Natural killer cell (primary cell): ENCODE data around the gene ZXDC. TPM values are rescaled to one million over a fixed set of nuclear protein-coding genes. Genes with fewer than 3 reads are reported as not detected.

Source experiments
- ATAC-seq, 3 donors: fragments of 150-1000 bp in 2 of 3; fragments of 200-7000 bp in 1 of 3; cut with Tn5 transposase; 1 replicate in 1 of 3; 2 replicates in 2 of 3; pipeline ENCODE4 v1.10.0; 2021; ENCODE audit warnings: mild to moderate bottlenecking in 2 of 3, moderate library complexity in 2 of 3
- DNase-seq, 2 donors: peaks; one replicate each; pipeline versions ENCODE4 v3.0.0 to v3.0.0-alpha.2; 2013 to 2021; ENCODE audit warnings: mixed read lengths in 1 of 2
- H3K27ac ChIP-seq: one replicate; pipeline ENCODE4 v1.5.1; 2013; ENCODE audit warnings: mild to moderate bottlenecking, low read length
- H3K27me3 ChIP-seq: one replicate; pipeline ENCODE4 v1.6.1; 2013; ENCODE audit warnings: low read length; ENCODE audit not compliant: control insufficient read depth, insufficient read depth
- H3K36me3 ChIP-seq: one replicate; pipeline ENCODE4 v1.6.1; 2013; ENCODE audit warnings: low read length; ENCODE audit not compliant: control insufficient read depth, insufficient read depth
- H3K4me1 ChIP-seq: one replicate; pipeline ENCODE4 v1.6.1; 2013; ENCODE audit warnings: low read length; ENCODE audit not compliant: control insufficient read depth, insufficient read depth
- H3K4me3 ChIP-seq: one replicate; pipeline ENCODE4 v1.5.1; 2013; ENCODE audit warnings: low read length
- H3K9me3 ChIP-seq: one replicate; pipeline ENCODE4 v1.6.1; 2013; ENCODE audit warnings: low read length; ENCODE audit not compliant: control insufficient read depth, insufficient read depth
- H3K27ac Mint-ChIP-seq, 2 donors: one replicate each; pipeline ENCODE4 v1.8.0; 2022; ENCODE audit warnings: mild to moderate bottlenecking in 2 of 2, mixed read lengths in 2 of 2, moderate library complexity in 1 of 2
- H3K27me3 Mint-ChIP-seq, 2 donors: one replicate each; pipeline ENCODE4 v1.8.0; 2022; ENCODE audit warnings: low read depth in 2 of 2, mixed read lengths in 2 of 2
- H3K36me3 Mint-ChIP-seq: one replicate; pipeline ENCODE4 v1.8.0; 2022; ENCODE audit warnings: mixed read lengths
- H3K4me1 Mint-ChIP-seq, 2 donors: one replicate each; pipeline ENCODE4 v1.8.0; 2022; ENCODE audit warnings: mixed read lengths in 2 of 2
- H3K4me3 Mint-ChIP-seq: one replicate; pipeline ENCODE4 v1.8.0; 2022; ENCODE audit warnings: mild to moderate bottlenecking, moderate library complexity, mixed read lengths
- H3K9me3 Mint-ChIP-seq, 2 donors: one replicate each; pipeline ENCODE4 v1.8.0; 2022; ENCODE audit warnings: mixed read lengths in 2 of 2
- WGBS: methylation state at CpG from one replicate; pipeline ENCODE4 v1.1.7; 2013; ENCODE audit warnings: missing lambda C conversion rate; ENCODE audit not compliant: insufficient coverage; 5-methylcytosine and 5-hydroxymethylcytosine counted together
- intact Hi-C: fragments of 100-400 bp; cut with micrococcal nuclease; formaldehyde crosslinking; loops from one replicate; pipeline ENCODE4 v1.14.2; 2022
- total RNA-seq, 4 donors: library from RNA; stranded (reverse); fragments of 120-200 nt in 1 of 4; gene quantifications; one replicate each; pipeline versions ENCODE4 v1.2.3 to v1.2.4, GENCODE V29; 2013 to 2022
- TF ChIP-seq, protein P1 (sequence below): fragments of 200-600 bp; IDR thresholded peaks from one replicate; pipeline ENCODE4 v1.8.0; 2022; ENCODE audit warnings: antibody characterized with exemption

The ZXDC gene
- total RNA-seq, 3 donors from 2014 or later (not counting 1 experiment from before 2014, with no cell fraction given) = 56.1 to 70.2 (median 68.4) TPM

DNA sequence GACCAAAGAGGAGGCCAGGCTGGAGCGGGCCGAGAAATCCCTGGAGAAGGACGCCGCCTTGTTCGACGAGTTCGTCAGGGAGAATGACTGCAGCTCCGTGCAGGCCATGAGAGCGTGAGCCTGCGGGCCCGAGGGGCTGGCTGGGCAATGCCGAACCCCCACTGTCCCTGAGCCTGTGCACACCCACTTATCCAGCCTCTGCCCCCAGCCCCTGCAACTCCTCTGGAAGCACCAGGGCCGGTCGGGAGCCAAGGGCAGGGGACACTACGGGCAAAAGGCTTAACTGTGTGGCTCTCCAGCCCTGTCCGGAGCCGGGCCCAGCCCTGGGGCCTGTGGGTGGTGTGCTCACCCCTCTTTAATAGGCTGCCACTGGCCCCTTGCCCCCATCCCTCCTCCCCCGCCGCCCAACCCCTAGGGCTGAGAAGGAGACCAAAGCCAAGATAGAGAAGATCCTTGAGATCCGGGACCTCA lies 57.0 kb downstream of the ZXDC start:
- ATAC-seq = no peak
- Histone ChIP-seq H3K4me3 (no peak overlapping the region), H3K4me1 (no peaks in the 10 kb centered on the region), H3K36me3 (no peaks in the 10 kb centered on the region), H3K27ac (no peak overlapping the region), H3K27me3 (no peaks in the 10 kb centered on the region), H3K9me3 (no peaks in the 10 kb centered on the region)
- H3K4me3 Mint-ChIP-seq = no peak overlapping the region
- peaks cover 0 to 5% of the 10 kb centered on the region in 2 donors for H3K4me1 Mint-ChIP-seq
- no peaks in the 10 kb centered on the region for H3K9me3 Mint-ChIP-seq
- H3K27ac Mint-ChIP-seq = no peak overlapping the region
- no peaks in the 10 kb centered on the region for H3K36me3 Mint-ChIP-seq
- TF ChIP-seq, protein P1, sequence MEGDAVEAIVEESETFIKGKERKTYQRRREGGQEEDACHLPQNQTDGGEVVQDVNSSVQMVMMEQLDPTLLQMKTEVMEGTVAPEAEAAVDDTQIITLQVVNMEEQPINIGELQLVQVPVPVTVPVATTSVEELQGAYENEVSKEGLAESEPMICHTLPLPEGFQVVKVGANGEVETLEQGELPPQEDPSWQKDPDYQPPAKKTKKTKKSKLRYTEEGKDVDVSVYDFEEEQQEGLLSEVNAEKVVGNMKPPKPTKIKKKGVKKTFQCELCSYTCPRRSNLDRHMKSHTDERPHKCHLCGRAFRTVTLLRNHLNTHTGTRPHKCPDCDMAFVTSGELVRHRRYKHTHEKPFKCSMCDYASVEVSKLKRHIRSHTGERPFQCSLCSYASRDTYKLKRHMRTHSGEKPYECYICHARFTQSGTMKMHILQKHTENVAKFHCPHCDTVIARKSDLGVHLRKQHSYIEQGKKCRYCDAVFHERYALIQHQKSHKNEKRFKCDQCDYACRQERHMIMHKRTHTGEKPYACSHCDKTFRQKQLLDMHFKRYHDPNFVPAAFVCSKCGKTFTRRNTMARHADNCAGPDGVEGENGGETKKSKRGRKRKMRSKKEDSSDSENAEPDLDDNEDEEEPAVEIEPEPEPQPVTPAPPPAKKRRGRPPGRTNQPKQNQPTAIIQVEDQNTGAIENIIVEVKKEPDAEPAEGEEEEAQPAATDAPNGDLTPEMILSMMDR = no peak
- 95% methylated on average over 18 of the region's 20 CpGs for WGBS
- intact Hi-C loops = no loop called here
- DNase-seq = no peak
- no peaks in the 10 kb centered on the region for H3K27me3 Mint-ChIP-seq

DNA sequence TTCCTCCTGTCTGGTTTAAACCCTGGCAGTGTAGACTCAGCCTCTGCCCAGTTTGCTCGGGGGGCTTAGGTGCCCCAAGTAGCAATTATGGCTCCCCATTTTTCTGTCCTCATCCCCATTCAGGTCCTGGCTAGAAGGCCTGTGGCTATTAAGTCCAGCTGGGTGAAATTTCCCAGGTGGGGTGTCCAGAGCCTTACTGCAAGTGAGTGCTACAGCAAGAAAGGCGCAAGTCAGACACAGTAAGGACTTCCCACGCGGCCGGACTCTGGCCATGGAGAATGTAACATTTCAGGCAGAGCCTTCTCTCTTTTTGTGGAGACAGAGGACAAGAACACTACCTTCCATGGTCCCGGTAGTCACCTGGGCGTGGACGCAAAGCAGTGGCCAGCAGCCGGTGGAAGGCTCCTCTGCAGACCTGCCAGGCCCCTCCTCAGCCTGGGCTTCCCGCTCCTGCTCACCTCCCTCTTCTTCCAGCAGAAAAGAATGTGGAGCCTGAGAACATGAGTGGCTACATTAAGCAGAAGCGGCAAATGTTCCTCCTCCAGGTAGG lies 57.6 kb downstream of the ZXDC start:
- H3K9me3 ChIP-seq = no peaks in the 10 kb centered on the region
- TF ChIP-seq, protein P1 = no peak
- no peak for ATAC-seq
- DNase-seq = no peak
- no peak overlapping the region for H3K4me3 ChIP-seq
- H3K27ac ChIP-seq = no peak overlapping the region
- Mint-ChIP-seq H3K27ac (no peak overlapping the region), H3K4me1 (peaks cover 0 to 5% of the 10 kb centered on the region in 2 donors), H3K4me3 (no peak overlapping the region), H3K27me3 (no peaks in the 10 kb centered on the region), H3K9me3 (no peaks in the 10 kb centered on the region), H3K36me3 (no peaks in the 10 kb centered on the region)
- no peaks in the 10 kb centered on the region for H3K4me1 ChIP-seq
- intact Hi-C loops = no loop called here
- H3K27me3 ChIP-seq = no peaks in the 10 kb centered on the region
- H3K36me3 ChIP-seq = no peaks in the 10 kb centered on the region
- 92% methylated on average over 11 of the region's 11 CpGs for WGBS

DNA sequence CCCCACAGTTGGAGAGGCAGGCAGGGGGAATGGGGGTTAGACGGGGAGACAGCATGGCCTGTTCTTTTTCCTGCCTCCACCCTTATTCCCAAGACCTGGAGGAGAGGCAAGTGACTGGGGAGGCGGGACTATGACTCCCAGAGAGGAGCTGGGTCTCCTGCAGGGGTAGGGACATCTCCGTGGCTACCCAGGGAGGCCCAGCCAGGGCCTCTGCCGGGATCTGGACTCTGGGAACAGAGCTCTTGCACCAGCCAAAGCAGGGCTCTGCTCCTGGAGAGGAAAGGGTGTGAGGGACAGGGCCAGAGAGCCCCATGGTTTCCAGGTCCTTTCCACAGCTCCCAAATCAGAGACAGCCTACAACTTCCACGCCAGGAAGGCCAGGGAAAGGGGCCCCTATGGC lies 58.2 kb downstream of the ZXDC start:
- no peaks in the 10 kb centered on the region for H3K36me3 Mint-ChIP-seq
- Histone ChIP-seq H3K4me3 (no peak overlapping the region), H3K27ac (no peak overlapping the region), H3K9me3 (no peaks in the 10 kb centered on the region), H3K4me1 (no peaks in the 10 kb centered on the region), H3K36me3 (no peaks in the 10 kb centered on the region), H3K27me3 (no peaks in the 10 kb centered on the region)
- no peaks in the 10 kb centered on the region for H3K9me3 Mint-ChIP-seq
- peaks cover 0 to 5% of the 10 kb centered on the region in 2 donors for H3K4me1 Mint-ChIP-seq
- TF ChIP-seq, protein P1 = no peak
- intact Hi-C loops = no loop called here
- peaks cover under 1 to 3% of the 10 kb centered on the region in 2 donors for H3K27me3 Mint-ChIP-seq
- no peak overlapping the region for H3K4me3 Mint-ChIP-seq
- H3K27ac Mint-ChIP-seq = no peak overlapping the region
- ATAC-seq (no peak), DNase-seq (no peak)
- WGBS = 73% methylated on average over 4 of the region's 5 CpGs

DNA sequence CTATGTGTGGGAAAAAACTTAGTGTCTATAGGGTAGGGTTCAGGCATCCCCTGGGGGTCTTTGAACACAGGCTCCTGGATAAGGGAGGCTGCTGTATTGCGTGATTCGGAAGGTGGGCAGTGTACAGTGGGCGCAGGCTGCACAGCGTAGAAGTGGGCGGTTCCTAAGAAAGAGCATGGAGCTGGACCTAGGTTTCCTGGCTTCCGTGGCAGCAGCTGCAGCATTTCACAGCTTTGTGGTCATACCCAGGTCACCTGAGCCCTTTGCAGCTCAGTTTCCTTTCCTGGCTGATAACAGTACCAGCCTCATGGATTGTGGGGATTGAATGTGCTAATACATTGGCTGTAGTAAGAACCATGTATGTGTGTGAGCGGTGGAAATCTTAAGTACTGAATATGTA lies 58.7 kb downstream of the ZXDC start:
- intact Hi-C loops = no loop called here
- Histone ChIP-seq H3K27ac (no peak overlapping the region), H3K9me3 (no peaks in the 10 kb centered on the region), H3K4me3 (no peak overlapping the region), H3K36me3 (no peaks in the 10 kb centered on the region), H3K4me1 (no peaks in the 10 kb centered on the region), H3K27me3 (peaks cover 2% of the 10 kb centered on the region)
- no peak for DNase-seq
- H3K36me3 Mint-ChIP-seq = no peaks in the 10 kb centered on the region
- WGBS = 79% methylated on average over 6 of the region's 7 CpGs
- TF ChIP-seq, protein P1 = no peak
- peaks cover 0 to 5% of the 10 kb centered on the region in 2 donors for H3K4me1 Mint-ChIP-seq
- no peak overlapping the region for H3K27ac Mint-ChIP-seq
- no peaks in the 10 kb centered on the region for H3K9me3 Mint-ChIP-seq
- H3K27me3 Mint-ChIP-seq = peaks cover 5 to 9% of the 10 kb centered on the region in 2 donors
- no peak for ATAC-seq
- no peak overlapping the region for H3K4me3 Mint-ChIP-seq
